ENCODE results near the gene GMPS. TPM values are rescaled to one million over a fixed set of nuclear protein-coding genes. Genes with fewer than 3 reads are reported as not detected.
A peak's percentile ranks its signal among the peaks of the same experiment; 100 is the strongest.

Gene GMPS
- total and polyA plus RNA-seq, 2 of the 13 experiments (the other 11 are each of a cell fraction or from before 2014, with no cell fraction given), result 29.6 to 85.5 TPM

- TF ChIP-seq ZNF281 (CRISPR knock-in tag; IDR thresholded peaks at IDR 0.05; ENCODE audit: borderline replicate concordance) (peak; percentile 43; the same call in 1 of the 2 replicates), PBX2 (CRISPR knock-in tag; IDR thresholded peaks at IDR 0.05) (peak; percentile 28), PAX8 (CRISPR knock-in tag; IDR thresholded peaks at IDR 0.05; ENCODE audit: borderline replicate concordance) (peak; percentile 48; the same call in 1 of the 2 replicates), ZFYVE20 (CRISPR knock-in tag; IDR thresholded peaks at IDR 0.05; ENCODE audit: borderline replicate concordance, low read depth) (no peak), TRIM24 (CRISPR knock-in tag; IDR thresholded peaks at IDR 0.05) (no peak), ZNF652 (CRISPR knock-in tag; IDR thresholded peaks at IDR 0.05; ENCODE audit: borderline replicate concordance, low read depth) (no peak; the same call in 1 of the 2 replicates), ZNF512 (CRISPR knock-in tag; IDR thresholded peaks at IDR 0.05) (no peak), ZNF672 (CRISPR knock-in tag; IDR thresholded peaks at IDR 0.05) (no peak), POGK (CRISPR knock-in tag; conservative IDR thresholded peaks at IDR 0.05) (peak; percentile 77), HOMEZ (CRISPR knock-in tag; IDR thresholded peaks at IDR 0.05; ENCODE audit: low read depth) (peak; percentile 97), NRL (CRISPR knock-in tag; IDR thresholded peaks at IDR 0.05; ENCODE audit: borderline replicate concordance) (peak; percentile 77; the same call in 1 of the 2 replicates), ZNF639 (CRISPR knock-in tag; conservative IDR thresholded peaks at IDR 0.05) (peak; percentile 99), RBFOX2 (IDR thresholded peaks at IDR 0.05; ENCODE audit: low read depth, low read length) (peak; percentile 75; the same call in 1 of the 2 replicates), EEA1 (CRISPR knock-in tag; IDR thresholded peaks at IDR 0.05; ENCODE audit: borderline replicate concordance) (no peak), NCOA1 (CRISPR knock-in tag; IDR thresholded peaks at IDR 0.05) (no peak), TARDBP (CRISPR knock-in tag; IDR thresholded peaks at IDR 0.05) (peak; percentile 94), ZNF766 (CRISPR knock-in tag; IDR thresholded peaks at IDR 0.05; ENCODE audit: borderline replicate concordance) (no peak; the same call in 1 of the 2 replicates), ZMYM4 (CRISPR knock-in tag; IDR thresholded peaks at IDR 0.05) (peak; percentile 100)
Observed at GRCh38 chr3:155854141-155854940, 16.1 kb upstream of the GMPS start, which contains the start of gene SLC33A1 (continued).
